Fibroblast of skin of left biceps (primary cell): ENCODE data around the gene SPN.
"Not testable (repeated sequence)": the region's sequence is repeated elsewhere in the genome, so short reads cannot be mapped to it uniquely, and the experiment has no call there.

Source experiments
- DNase-seq, 2 experiments: peaks; one replicate each; pipeline ENCODE4 v3.0.0-alpha.2; 2013; ENCODE audit warnings: low read depth in 2 of 2

The SPN gene

GRCh38 chr16:29663016-29663806 is at the start of gene SPN:
TSS of gene SPN (plus strand) at chr16:29663247. CDS start at chr16:29663729, 482 bp downstream.
- DNase-seq: no peak

- peak; percentile 53 to 54 for DNase-seq
Measured at GRCh38 chr16:29613307-29614057, 49.6 kb upstream of the SPN start.

- DNase-seq: not testable (repeated sequence)
Measured at GRCh38 chr16:29614691-29615314, 48.2 kb upstream of the SPN start.

- DNase-seq: not testable (repeated sequence)
Measured at GRCh38 chr16:29616127-29616526, 46.9 kb upstream of the SPN start.

- not testable (repeated sequence) for DNase-seq
Measured at GRCh38 chr16:29620591-29620990, 42.5 kb upstream of the SPN start.

GRCh38 chr16:29622738-29623137 is 40.3 kb upstream of the SPN start:
- not testable (repeated sequence) for DNase-seq

- DNase-seq: not testable (repeated sequence)
Measured at GRCh38 chr16:29623253-29623652, 39.8 kb upstream of the SPN start.

- not testable (repeated sequence) for DNase-seq
Measured at GRCh38 chr16:29625114-29625513, 37.9 kb upstream of the SPN start.

GRCh38 chr16:29626778-29627331 is 36.2 kb upstream of the SPN start:
- not testable (repeated sequence) for DNase-seq

GRCh38 chr16:29627661-29628075 is 35.4 kb upstream of the SPN start:
- DNase-seq: not testable (repeated sequence)

GRCh38 chr16:29628707-29629106 is 34.3 kb upstream of the SPN start:
- not testable (repeated sequence) for DNase-seq

GRCh38 chr16:29629318-29629717 is 33.7 kb upstream of the SPN start:
- not testable (repeated sequence) for DNase-seq

- DNase-seq: not testable (repeated sequence)
Measured at GRCh38 chr16:29631658-29632057, 31.4 kb upstream of the SPN start.

- not testable (repeated sequence) for DNase-seq
Measured at GRCh38 chr16:29635902-29636301, 27.1 kb upstream of the SPN start.

- not testable (repeated sequence) for DNase-seq
Measured at GRCh38 chr16:29636368-29636767, 26.7 kb upstream of the SPN start.

- not testable (repeated sequence) for DNase-seq
Measured at GRCh38 chr16:29638751-29639150, 24.3 kb upstream of the SPN start.

- DNase-seq: no peak
Measured at GRCh38 chr16:29641561-29641960, 21.5 kb upstream of the SPN start.

- no peak for DNase-seq
Measured at GRCh38 chr16:29643596-29643995, 19.5 kb upstream of the SPN start.

GRCh38 chr16:29644338-29644857 is 18.6 kb upstream of the SPN start:
- DNase-seq: no peak

- DNase-seq: no peak
Measured at GRCh38 chr16:29644973-29645693, 17.9 kb upstream of the SPN start.

- no peak for DNase-seq
Measured at GRCh38 chr16:29645694-29646187, 17.3 kb upstream of the SPN start.
